ENCODE results near the gene RGSL1. TPM values are rescaled to one million over a fixed set of nuclear protein-coding genes. Genes with fewer than 3 reads are reported as not detected.

RGSL1 gene
- polyA plus RNA-seq, 3 donors, result not detected

GRCh38 chr1:182575540-182576149 is 125.7 kb downstream of the RGSL1 start:
- no peaks in the 10 kb centered on the region for H3K9me3 ChIP-seq (replicated peaks in 1 of 2; ENCODE audit: control insufficient read depth in 1 of 2, insufficient read depth in 1 of 2, low read length in 2 of 2)
- H3K4me2 ChIP-seq (replicated peaks; ENCODE audit: extremely low read depth, low read length, poor library complexity, severe bottlenecking), result no peak overlapping the region
- H3K9me3 Mint-ChIP-seq, result peaks cover 0 to 3% (median 0%) of the 10 kb centered on the region in 7 donors
- H3K27ac ChIP-seq (ENCODE audit: low read depth in 1 of 2, low read length in 2 of 2), result no peak overlapping the region
- no peak overlapping the region for H2AFZ ChIP-seq (ENCODE audit: insufficient read depth, low read depth, low read length, poor library complexity, severe bottlenecking)
- H4K20me1 ChIP-seq (ENCODE audit: insufficient read depth, low read length), result no peaks in the 10 kb centered on the region
- intact Hi-C loops (cut with micrococcal nuclease), result no loop called here
- peaks cover 0 to 2% (median 0%) of the 10 kb centered on the region in 3 donors for H3K27me3 Mint-ChIP-seq (ENCODE audit: low read depth in 3 of 3)
- H3K4me1 Mint-ChIP-seq, result peaks cover 5% of the 10 kb centered on the region
- no peak for TF ChIP-seq CTCF (IDR thresholded peaks at IDR 0.05)
- no peak overlapping the region for H3K4me3 ChIP-seq (replicated peaks in 1 of 3; ENCODE audit: low read depth in 2 of 3, low read length in 3 of 3)
- H3K79me2 ChIP-seq (ENCODE audit: insufficient read depth, low read length), result no peaks in the 10 kb centered on the region
- H3K36me3 ChIP-seq (replicated peaks in 1 of 2; ENCODE audit: control insufficient read depth in 1 of 2, insufficient read depth in 2 of 2, low read length in 2 of 2), result peaks cover 49 to 73% of the 10 kb centered on the region in 2 donors
- 65% methylated on average over 2 of the region's 3 CpGs for WGBS (ENCODE audit: insufficient coverage)
- H3K4me1 ChIP-seq (ENCODE audit: control insufficient read depth in 1 of 2, insufficient read depth in 2 of 2, low read length in 2 of 2), result no peaks in the 10 kb centered on the region
- H3K36me3 Mint-ChIP-seq, result peaks cover 62 to 69% of the 10 kb centered on the region in 2 donors
- H3K27me3 ChIP-seq (ENCODE audit: control insufficient read depth in 2 of 2, insufficient read depth in 2 of 2, low read length in 2 of 2), result no peaks in the 10 kb centered on the region
- DNase-seq, result no peak
- H3K4me3 Mint-ChIP-seq, result no peak overlapping the region
- no peak overlapping the region for H3K9ac ChIP-seq (ENCODE audit: insufficient read depth, low read length, poor library complexity, severe bottlenecking)
- no peak overlapping the region for H3K27ac Mint-ChIP-seq

GRCh38 chr1:182580736-182581135 is 130.8 kb downstream of the RGSL1 start:
- no peaks in the 10 kb centered on the region for H3K27me3 ChIP-seq (ENCODE audit: control insufficient read depth in 2 of 2, insufficient read depth in 2 of 2, low read length in 2 of 2)
- TF ChIP-seq CTCF (IDR thresholded peaks at IDR 0.05), result no peak

More at GRCh38 chr1:182580736-182581135, 130.8 kb downstream of the RGSL1 start:
- peak overlapping the region in 3 of 7 donors; percentile 46 to 72 (median 48) for H3K27ac Mint-ChIP-seq
- peaks cover 18% of the 10 kb centered on the region for H3K79me2 ChIP-seq (ENCODE audit: insufficient read depth, low read length)
- H3K9ac ChIP-seq (ENCODE audit: insufficient read depth, low read length, poor library complexity, severe bottlenecking), result no peak overlapping the region
- WGBS (ENCODE audit: insufficient coverage), result 100% methylated on average over 1 of the region's 2 CpGs
- no peak overlapping the region for H2AFZ ChIP-seq (ENCODE audit: insufficient read depth, low read depth, low read length, poor library complexity, severe bottlenecking)
- peaks cover 0 to 2% (median 0%) of the 10 kb centered on the region in 3 donors for H3K27me3 Mint-ChIP-seq (ENCODE audit: low read depth in 3 of 3)
- peaks cover 79 to 84% of the 10 kb centered on the region in 2 donors for H3K36me3 Mint-ChIP-seq
- H3K36me3 ChIP-seq (replicated peaks in 1 of 2; ENCODE audit: control insufficient read depth in 1 of 2, insufficient read depth in 2 of 2, low read length in 2 of 2), result peaks cover 52 to 77% of the 10 kb centered on the region in 2 donors
- H3K9me3 Mint-ChIP-seq, result no peaks in the 10 kb centered on the region
- H3K4me1 Mint-ChIP-seq, result peaks cover 36% of the 10 kb centered on the region
- peaks cover 8% of the 10 kb centered on the region for H4K20me1 ChIP-seq (ENCODE audit: insufficient read depth, low read length)
- H3K4me3 ChIP-seq (replicated peaks in 1 of 3; ENCODE audit: low read depth in 2 of 3, low read length in 3 of 3), result no peak overlapping the region
- no peaks in the 10 kb centered on the region for H3K9me3 ChIP-seq (replicated peaks in 1 of 2; ENCODE audit: control insufficient read depth in 1 of 2, insufficient read depth in 1 of 2, low read length in 2 of 2)
- intact Hi-C loops (cut with micrococcal nuclease), result loop anchor here in 1 of 2 donors (10.0 kb wide), 1 partner anchor 186 kb away; the partner anchor contains the start of gene GLUL
- no peak for DNase-seq
- no peak overlapping the region for H3K27ac ChIP-seq (ENCODE audit: low read depth in 1 of 2, low read length in 2 of 2)
- H3K4me3 Mint-ChIP-seq, result no peak overlapping the region
- no peak overlapping the region for H3K4me2 ChIP-seq (replicated peaks; ENCODE audit: extremely low read depth, low read length, poor library complexity, severe bottlenecking)
- peaks cover 10 to 19% of the 10 kb centered on the region in 2 donors for H3K4me1 ChIP-seq (ENCODE audit: control insufficient read depth in 1 of 2, insufficient read depth in 2 of 2, low read length in 2 of 2)

Data from CD14-positive monocyte (primary cell).